IPS-15b (cell line): ENCODE results near the gene SWT1.

Source experiments
- H3K27me3 ChIP-seq: one replicate; pipeline ENCODE4 v1.6.1; 2013; ENCODE audit warnings: low read length; ENCODE audit not compliant: control insufficient read depth, insufficient read depth
- H3K36me3 ChIP-seq: one replicate; pipeline ENCODE4 v1.6.1; 2013; ENCODE audit warnings: low read length; ENCODE audit not compliant: control insufficient read depth, insufficient read depth
- H3K4me1 ChIP-seq: one replicate; pipeline ENCODE4 v1.6.1; 2013; ENCODE audit warnings: mild to moderate bottlenecking, low read length; ENCODE audit not compliant: control insufficient read depth, insufficient read depth
- H3K4me3 ChIP-seq: one replicate; pipeline ENCODE4 v1.5.1; 2013; ENCODE audit warnings: low read depth, low read length
- H3K9ac ChIP-seq: one replicate; pipeline ENCODE4 v1.6.1; 2013; ENCODE audit warnings: low read depth, mild to moderate bottlenecking, low read length
- H3K9me3 ChIP-seq: one replicate; pipeline ENCODE4 v1.6.1; 2013; ENCODE audit warnings: mild to moderate bottlenecking, low read length; ENCODE audit not compliant: control insufficient read depth, insufficient read depth

Gene SWT1

GRCh38 chr1:185156854-185157598, at the start of gene SWT1, which contains the start of gene TRMT1L:
TSS of gene SWT1 (plus strand) at chr1:185157167. CDS start at chr1:185160842, 3,675 bp downstream.
TSS of gene TRMT1L (minus strand) at chr1:185156953. CDS start at chr1:185156712, 241 bp downstream.
- H3K36me3 ChIP-seq, result no peaks in the 10 kb centered on the region
- no peaks in the 10 kb centered on the region for H3K9me3 ChIP-seq
- peaks cover 2% of the 10 kb centered on the region for H3K27me3 ChIP-seq
- H3K4me1 ChIP-seq, result peaks cover 6% of the 10 kb centered on the region
- peak within 1 kb of the TSS; percentile 86 for H3K9ac ChIP-seq
- peak within 1 kb of the TSS; percentile 96 for H3K4me3 ChIP-seq

- Histone ChIP-seq H3K27me3 (no peaks in the 10 kb centered on the region), H3K36me3 (no peaks in the 10 kb centered on the region), H3K9me3 (no peaks in the 10 kb centered on the region), H3K9ac (no peak overlapping the region), H3K4me3 (no peak overlapping the region), H3K4me1 (no peaks in the 10 kb centered on the region)
Observed at GRCh38 chr1:185108321-185108720, 48.6 kb upstream of the SWT1 start.

GRCh38 chr1:185110145-185110544, 46.8 kb upstream of the SWT1 start:
- H3K4me1 ChIP-seq, result no peaks in the 10 kb centered on the region
- no peak overlapping the region for H3K9ac ChIP-seq

GRCh38 chr1:185111873-185112272, 45.1 kb upstream of the SWT1 start:
- no peaks in the 10 kb centered on the region for H3K9me3 ChIP-seq
- no peak overlapping the region for H3K9ac ChIP-seq
- H3K4me1 ChIP-seq, result no peaks in the 10 kb centered on the region
- no peaks in the 10 kb centered on the region for H3K36me3 ChIP-seq
- no peak overlapping the region for H3K4me3 ChIP-seq
- H3K27me3 ChIP-seq, result no peaks in the 10 kb centered on the region

More at GRCh38 chr1:185110145-185110544, 46.8 kb upstream of the SWT1 start:
- Histone ChIP-seq H3K9me3 (no peaks in the 10 kb centered on the region), H3K27me3 (no peaks in the 10 kb centered on the region), H3K36me3 (no peaks in the 10 kb centered on the region), H3K4me3 (no peak overlapping the region)

- H3K36me3 ChIP-seq, result no peaks in the 10 kb centered on the region
- H3K4me3 ChIP-seq, result no peak overlapping the region
- H3K9me3 ChIP-seq, result no peaks in the 10 kb centered on the region
- no peaks in the 10 kb centered on the region for H3K27me3 ChIP-seq
- H3K9ac ChIP-seq, result no peak overlapping the region
- no peaks in the 10 kb centered on the region for H3K4me1 ChIP-seq
Observed at GRCh38 chr1:185112356-185112755, 44.6 kb upstream of the SWT1 start.

GRCh38 chr1:185129708-185130107, 27.3 kb upstream of the SWT1 start:
- Histone ChIP-seq H3K27me3 (no peaks in the 10 kb centered on the region), H3K9me3 (no peaks in the 10 kb centered on the region), H3K9ac (no peak overlapping the region), H3K4me3 (no peak overlapping the region), H3K4me1 (no peaks in the 10 kb centered on the region), H3K36me3 (no peaks in the 10 kb centered on the region)

GRCh38 chr1:185132534-185132933, 24.4 kb upstream of the SWT1 start:
- no peaks in the 10 kb centered on the region for H3K27me3 ChIP-seq
- no peaks in the 10 kb centered on the region for H3K4me1 ChIP-seq
- no peak overlapping the region for H3K9ac ChIP-seq
- no peaks in the 10 kb centered on the region for H3K36me3 ChIP-seq
- no peaks in the 10 kb centered on the region for H3K9me3 ChIP-seq
- no peak overlapping the region for H3K4me3 ChIP-seq

GRCh38 chr1:185137896-185138545, 18.9 kb upstream of the SWT1 start:
- no peaks in the 10 kb centered on the region for H3K36me3 ChIP-seq
- H3K9ac ChIP-seq, result no peak overlapping the region
- H3K9me3 ChIP-seq, result no peaks in the 10 kb centered on the region
- H3K4me1 ChIP-seq, result no peaks in the 10 kb centered on the region
- no peaks in the 10 kb centered on the region for H3K27me3 ChIP-seq
- no peak overlapping the region for H3K4me3 ChIP-seq

GRCh38 chr1:185139246-185139645, 17.7 kb upstream of the SWT1 start:
- Histone ChIP-seq H3K27me3 (no peaks in the 10 kb centered on the region), H3K9ac (no peak overlapping the region), H3K4me1 (no peaks in the 10 kb centered on the region), H3K9me3 (no peaks in the 10 kb centered on the region), H3K4me3 (no peak overlapping the region), H3K36me3 (no peaks in the 10 kb centered on the region)

- no peaks in the 10 kb centered on the region for H3K4me1 ChIP-seq
- no peak overlapping the region for H3K9ac ChIP-seq
- H3K27me3 ChIP-seq, result no peaks in the 10 kb centered on the region
- no peak overlapping the region for H3K4me3 ChIP-seq
- no peaks in the 10 kb centered on the region for H3K9me3 ChIP-seq
- H3K36me3 ChIP-seq, result no peaks in the 10 kb centered on the region
Observed at GRCh38 chr1:185144233-185144632, 12.7 kb upstream of the SWT1 start.

- H3K9ac ChIP-seq, result no peak overlapping the region
- H3K4me1 ChIP-seq, result peaks cover 6% of the 10 kb centered on the region
- no peak overlapping the region for H3K4me3 ChIP-seq
- no peaks in the 10 kb centered on the region for H3K36me3 ChIP-seq
- no peaks in the 10 kb centered on the region for H3K27me3 ChIP-seq
- H3K9me3 ChIP-seq, result no peaks in the 10 kb centered on the region
Observed at GRCh38 chr1:185151215-185151614, 5.8 kb upstream of the SWT1 start.

GRCh38 chr1:185152187-185152767, 4.7 kb upstream of the SWT1 start:
- no peaks in the 10 kb centered on the region for H3K9me3 ChIP-seq
- no peak overlapping the region for H3K4me3 ChIP-seq
- H3K27me3 ChIP-seq, result no peaks in the 10 kb centered on the region
- no peaks in the 10 kb centered on the region for H3K36me3 ChIP-seq
- no peak overlapping the region for H3K9ac ChIP-seq
- H3K4me1 ChIP-seq, result peaks cover 6% of the 10 kb centered on the region
